Neural progenitor cell (in vitro differentiated cells): ENCODE data around the gene PSG1. TPM values are rescaled to one million over a fixed set of nuclear protein-coding genes. Genes with fewer than 3 reads are reported as not detected.
"Not testable (repeated sequence)": the region's sequence is repeated elsewhere in the genome, so short reads cannot be mapped to it uniquely, and the experiment has no call there.

Experiments
- DNase-seq: peaks from one replicate; pipeline ENCODE4 v3.0.0-alpha.2; 2016; ENCODE audit warnings: low spot score
- H2AFZ ChIP-seq: fragments of 200-600 bp; sonication (generic); replicated peaks from 2 replicates; pipeline ENCODE4 v1.6.1; 2016; ENCODE audit warnings: antibody characterized with exemption
- H3F3A ChIP-seq: fragments of 200-600 bp; sonication (generic); 2 replicates; pipeline ENCODE4 v1.6.1; 2016; ENCODE audit warnings: antibody characterized with exemption, low read depth
- H3K27ac ChIP-seq: fragments of 200-600 bp; sonication (generic); 2 replicates; pipeline ENCODE4 v1.5.1; 2016; ENCODE audit warnings: mild to moderate bottlenecking
- H3K27me3 ChIP-seq: fragments of 200-600 bp; sonication (generic); 2 replicates; pipeline ENCODE4 v1.6.1; 2016; ENCODE audit warnings: mild to moderate bottlenecking, moderate library complexity
- H3K36me3 ChIP-seq: fragments of 200-600 bp; sonication (generic); 2 replicates; pipeline ENCODE4 v1.5.1; 2016
- H3K4me1 ChIP-seq: fragments of 200-600 bp; sonication (generic); 2 replicates; pipeline ENCODE4 v1.6.1; 2016; ENCODE audit warnings: mixed run types
- H3K4me2 ChIP-seq: fragments of 200-600 bp; sonication (generic); 2 replicates; pipeline ENCODE4 v1.6.1; 2016
- H3K4me3 ChIP-seq: fragments of 200-600 bp; sonication (generic); 2 replicates; pipeline ENCODE4 v1.5.1; 2016
- H3K79me2 ChIP-seq: fragments of 200-600 bp; sonication (generic); 2 replicates; pipeline ENCODE4 v1.6.1; 2016; ENCODE audit warnings: low read depth
- H3K9ac ChIP-seq: fragments of 200-600 bp; sonication (generic); 2 replicates; pipeline ENCODE4 v1.6.1; 2016
- H3K9me3 ChIP-seq: fragments of 200-600 bp; sonication (generic); 2 replicates; pipeline ENCODE4 v1.5.1; 2016; ENCODE audit warnings: low read depth
- H4K20me1 ChIP-seq: fragments of 200-600 bp; sonication (generic); 2 replicates; pipeline ENCODE4 v1.6.1; 2016; ENCODE audit warnings: low read depth
- H3K27ac Mint-ChIP-seq: 3 replicates; pipeline ENCODE4 v1.8.0; 2021; ENCODE audit warnings: mixed read lengths
- H3K27me3 Mint-ChIP-seq: 2 replicates; pipeline ENCODE4 v1.8.0; 2022; ENCODE audit warnings: low read depth, mild to moderate bottlenecking, inconsistent platforms, moderate library complexity, mixed read lengths; ENCODE audit not compliant: insufficient read depth
- H3K36me3 Mint-ChIP-seq: 3 replicates; pipeline ENCODE4 v1.8.0; 2021; ENCODE audit warnings: mixed read lengths
- H3K4me1 Mint-ChIP-seq: 3 replicates; pipeline ENCODE4 v1.8.0; 2021; ENCODE audit warnings: mixed read lengths
- H3K4me3 Mint-ChIP-seq: 3 replicates; pipeline ENCODE4 v1.8.0; 2021; ENCODE audit warnings: mild to moderate bottlenecking, moderate library complexity, mixed read lengths
- H3K9me3 Mint-ChIP-seq: 3 replicates; pipeline ENCODE4 v1.8.0; 2020; ENCODE audit warnings: mixed read lengths
- total RNA-seq: library from RNA; depleted of rRNA; stranded (reverse); fragments of >200 nt; gene quantifications from 2 replicates; pipeline ENCODE4 v1.2.3, GENCODE V29; 2015; ENCODE audit warnings: low replicate concordance

Gene PSG1
- total RNA-seq, 1 donor from 2014 or later: not detected

- DNase-seq, H3K4me3 ChIP-seq, H3K27me3 ChIP-seq, H3K79me2 ChIP-seq, H3K9ac ChIP-seq, H3K27ac ChIP-seq, H3K4me1 ChIP-seq, H3K36me3 Mint-ChIP-seq, H2AFZ ChIP-seq, H3K27ac Mint-ChIP-seq, H4K20me1 ChIP-seq, H3K4me2 ChIP-seq, H3F3A ChIP-seq, H3K36me3 ChIP-seq, H3K4me1 Mint-ChIP-seq, H3K4me3 Mint-ChIP-seq: not testable (repeated sequence)
- Mint-ChIP-seq H3K27me3 (peaks cover 11% of the 10 kb centered on the region), H3K9me3 (peaks cover 35% of the 10 kb centered on the region)
- peaks cover 10% of the 10 kb centered on the region for H3K9me3 ChIP-seq
Observed at GRCh38 chr19:42887876-42888445, 8.4 kb upstream of the PSG1 start.

- DNase-seq, H2AFZ ChIP-seq, H3K4me2 ChIP-seq, H3K27me3 ChIP-seq, H4K20me1 ChIP-seq, H3K4me1 Mint-ChIP-seq, H3K9me3 ChIP-seq, H3K4me3 ChIP-seq, H3K36me3 ChIP-seq, H3K27ac ChIP-seq, H3F3A ChIP-seq, H3K9ac ChIP-seq, H3K4me3 Mint-ChIP-seq, H3K27ac Mint-ChIP-seq, H3K4me1 ChIP-seq, H3K36me3 Mint-ChIP-seq, H3K79me2 ChIP-seq: not testable (repeated sequence)
- peaks cover 14% of the 10 kb centered on the region for H3K27me3 Mint-ChIP-seq
- peaks cover 56% of the 10 kb centered on the region for H3K9me3 Mint-ChIP-seq
Observed at GRCh38 chr19:42882730-42883129, 3.2 kb upstream of the PSG1 start.

GRCh38 chr19:42882010-42882409 lies 2.5 kb upstream of the PSG1 start:
- Mint-ChIP-seq H3K27me3 (peaks cover 11% of the 10 kb centered on the region), H3K9me3 (peaks cover 54% of the 10 kb centered on the region)
- not testable (repeated sequence) for H3K4me1 ChIP-seq, H3K4me3 ChIP-seq, H3K27me3 ChIP-seq, H3F3A ChIP-seq, H3K36me3 ChIP-seq, H3K27ac ChIP-seq, DNase-seq, H3K79me2 ChIP-seq, H3K9ac ChIP-seq, H3K4me1 Mint-ChIP-seq, H3K9me3 ChIP-seq, H3K36me3 Mint-ChIP-seq, H3K27ac Mint-ChIP-seq, H2AFZ ChIP-seq, H4K20me1 ChIP-seq, H3K4me2 ChIP-seq, H3K4me3 Mint-ChIP-seq

- peaks cover 52% of the 10 kb centered on the region for H3K9me3 Mint-ChIP-seq
- not testable (repeated sequence) for H3K36me3 ChIP-seq, H3K27ac ChIP-seq, H3K4me3 Mint-ChIP-seq, H3K4me1 Mint-ChIP-seq, H4K20me1 ChIP-seq, H2AFZ ChIP-seq, H3K4me3 ChIP-seq, H3K4me2 ChIP-seq, H3F3A ChIP-seq, H3K9me3 ChIP-seq, H3K36me3 Mint-ChIP-seq, H3K4me1 ChIP-seq, DNase-seq, H3K79me2 ChIP-seq, H3K27ac Mint-ChIP-seq, H3K9ac ChIP-seq, H3K27me3 ChIP-seq
- peaks cover 11% of the 10 kb centered on the region for H3K27me3 Mint-ChIP-seq
Observed at GRCh38 chr19:42881279-42881678, 1.8 kb upstream of the PSG1 start.

DNA sequence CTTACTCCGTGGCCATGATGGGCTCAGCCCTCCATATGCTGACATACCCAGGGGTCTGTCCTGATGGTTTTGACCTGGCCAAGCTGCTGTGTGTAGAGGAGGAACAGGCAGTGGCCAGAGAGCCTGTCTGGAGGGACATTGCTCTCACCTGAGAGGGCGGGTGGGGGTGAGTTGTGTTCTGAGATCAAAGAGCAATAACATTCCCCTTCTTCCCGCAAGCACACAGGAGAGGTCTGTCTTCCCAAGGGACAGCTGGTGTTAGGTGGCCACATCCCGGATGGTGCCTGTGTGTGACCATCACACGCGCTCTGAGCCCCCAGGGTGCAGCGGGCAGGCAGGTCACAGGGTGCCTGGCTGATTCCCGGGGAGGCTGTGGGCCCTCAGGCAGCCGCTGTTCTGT lies 1.1 kb upstream of the PSG1 start:
- not testable (repeated sequence) for H3K4me3 ChIP-seq, H3K9me3 ChIP-seq, H2AFZ ChIP-seq, H3K9ac ChIP-seq, H3K4me1 Mint-ChIP-seq, H3F3A ChIP-seq, H3K36me3 ChIP-seq, DNase-seq, H3K27me3 ChIP-seq, H3K36me3 Mint-ChIP-seq, H3K27ac ChIP-seq, H3K79me2 ChIP-seq, H3K4me2 ChIP-seq, H3K27ac Mint-ChIP-seq, H4K20me1 ChIP-seq, H3K4me1 ChIP-seq, H3K4me3 Mint-ChIP-seq
- peaks cover 55% of the 10 kb centered on the region for H3K9me3 Mint-ChIP-seq
- H3K27me3 Mint-ChIP-seq: peaks cover 10% of the 10 kb centered on the region

GRCh38 chr19:42876596-42876995 lies 2.9 kb downstream of the PSG1 start:
- not testable (repeated sequence) for H3K9ac ChIP-seq, H3K27me3 Mint-ChIP-seq, H3K4me3 ChIP-seq, H3K4me3 Mint-ChIP-seq, H3K27me3 ChIP-seq, H3K4me1 Mint-ChIP-seq, H3K36me3 ChIP-seq, H2AFZ ChIP-seq, H3F3A ChIP-seq, H3K27ac Mint-ChIP-seq, DNase-seq, H3K79me2 ChIP-seq, H3K27ac ChIP-seq, H3K4me1 ChIP-seq, H3K36me3 Mint-ChIP-seq, H4K20me1 ChIP-seq, H3K4me2 ChIP-seq
- H3K9me3 Mint-ChIP-seq: peaks cover 50% of the 10 kb centered on the region
- H3K9me3 ChIP-seq: peaks cover 12% of the 10 kb centered on the region

GRCh38 chr19:42875881-42876280 lies 3.6 kb downstream of the PSG1 start:
- not testable (repeated sequence) for H3K27me3 ChIP-seq, H3K36me3 Mint-ChIP-seq, H3F3A ChIP-seq, H3K27me3 Mint-ChIP-seq, H3K36me3 ChIP-seq, H3K4me1 ChIP-seq, DNase-seq, H3K79me2 ChIP-seq, H2AFZ ChIP-seq, H3K4me1 Mint-ChIP-seq, H4K20me1 ChIP-seq, H3K4me3 Mint-ChIP-seq, H3K27ac Mint-ChIP-seq, H3K9ac ChIP-seq, H3K27ac ChIP-seq, H3K4me2 ChIP-seq, H3K4me3 ChIP-seq
- peaks cover 52% of the 10 kb centered on the region for H3K9me3 Mint-ChIP-seq
- peaks cover 12% of the 10 kb centered on the region for H3K9me3 ChIP-seq

GRCh38 chr19:42874901-42875813 lies 4.4 kb downstream of the PSG1 start:
- not testable (repeated sequence) for H3K36me3 ChIP-seq, H3K4me1 Mint-ChIP-seq, H2AFZ ChIP-seq, H3K27me3 Mint-ChIP-seq, H3K4me3 Mint-ChIP-seq, DNase-seq, H3K27me3 ChIP-seq, H3K79me2 ChIP-seq, H3K27ac Mint-ChIP-seq, H3F3A ChIP-seq, H4K20me1 ChIP-seq, H3K36me3 Mint-ChIP-seq, H3K4me1 ChIP-seq, H3K27ac ChIP-seq, H3K4me2 ChIP-seq, H3K4me3 ChIP-seq, H3K9ac ChIP-seq
- peaks cover 12% of the 10 kb centered on the region for H3K9me3 ChIP-seq
- peaks cover 54% of the 10 kb centered on the region for H3K9me3 Mint-ChIP-seq
